GM21390 (cell line): ENCODE results near the gene EFCAB6.

Experiments
- ATAC-seq: cut with Tn5 transposase; IDR thresholded peaks from one replicate; pipeline ENCODE4 v1.9.1; 2021; ENCODE audit not compliant: unreplicated experiment

Gene EFCAB6

GRCh38 chr22:43554694-43555365, 257.3 kb downstream of the EFCAB6 start:
- ATAC-seq = no peak

- no peak for ATAC-seq
Measured at GRCh38 chr22:43554259-43554636, 257.9 kb downstream of the EFCAB6 start.

- ATAC-seq = no peak
Measured at GRCh38 chr22:43553451-43554258, 258.4 kb downstream of the EFCAB6 start.

GRCh38 chr22:43550672-43551071, 261.4 kb downstream of the EFCAB6 start:
- ATAC-seq = no peak

GRCh38 chr22:43550024-43550620, 262.0 kb downstream of the EFCAB6 start:
- no peak for ATAC-seq

GRCh38 chr22:43546186-43546585, 265.9 kb downstream of the EFCAB6 start:
- no peak for ATAC-seq

- no peak for ATAC-seq
Measured at GRCh38 chr22:43544289-43544673, 267.8 kb downstream of the EFCAB6 start.

- ATAC-seq = no peak
Measured at GRCh38 chr22:43543522-43544288, 268.4 kb downstream of the EFCAB6 start.

- ATAC-seq = no peak
Measured at GRCh38 chr22:43542681-43543521, 269.2 kb downstream of the EFCAB6 start.

GRCh38 chr22:43541462-43542407, 270.4 kb downstream of the EFCAB6 start:
- ATAC-seq = no peak

GRCh38 chr22:43541022-43541421, 271.1 kb downstream of the EFCAB6 start:
- no peak for ATAC-seq

GRCh38 chr22:43540529-43540923, 271.6 kb downstream of the EFCAB6 start:
- ATAC-seq = no peak

GRCh38 chr22:43539572-43540528, 272.3 kb downstream of the EFCAB6 start:
- ATAC-seq = no peak

- no peak for ATAC-seq
Measured at GRCh38 chr22:43537019-43537585, 275.0 kb downstream of the EFCAB6 start.

- no peak for ATAC-seq
Measured at GRCh38 chr22:43535741-43536140, 276.4 kb downstream of the EFCAB6 start.

GRCh38 chr22:43535336-43535735, 276.8 kb downstream of the EFCAB6 start:
- ATAC-seq = no peak

GRCh38 chr22:43534916-43535315, 277.2 kb downstream of the EFCAB6 start:
- ATAC-seq = no peak
